ENCODE measurements around the gene CSF3R. TPM values are rescaled to one million over a fixed set of nuclear protein-coding genes. Genes with fewer than 3 reads are reported as not detected.

CSF3R gene
- total RNA-seq, 3 donors from 2014 or later (not counting 1 experiment from before 2014, with no cell fraction given) = 5.7 to 74.9 (median 11.7) TPM

GRCh38 chr1:36469163-36469562 lies 13.6 kb downstream of the CSF3R start:
- H3K4me3 Mint-ChIP-seq = no peak overlapping the region
- no peak overlapping the region for H3K27ac Mint-ChIP-seq
- Histone ChIP-seq H3K27ac (ENCODE audit: low read length) (no peak overlapping the region), H3K4me3 (ENCODE audit: low read length) (no peak overlapping the region), H3K36me3 (ENCODE audit: control insufficient read depth, insufficient read depth, low read length) (no peaks in the 10 kb centered on the region), H3K27me3 (ENCODE audit: control insufficient read depth, insufficient read depth, low read length) (no peaks in the 10 kb centered on the region), H3K4me1 (ENCODE audit: control insufficient read depth, insufficient read depth, low read length) (peaks cover 3% of the 10 kb centered on the region), H3K9me3 (ENCODE audit: control insufficient read depth, insufficient read depth, low read length) (no peaks in the 10 kb centered on the region)
- intact Hi-C loops (cut with micrococcal nuclease) = no loop called here
- DNase-seq = no peak
- ATAC-seq = no peak
- no peak for TF ChIP-seq CTCF (IDR thresholded peaks at IDR 0.05)
- no peaks in the 10 kb centered on the region for H3K9me3 Mint-ChIP-seq
- no peaks in the 10 kb centered on the region for H3K27me3 Mint-ChIP-seq (ENCODE audit: low read depth in 2 of 2)
- 58% methylated on average over 2 of the region's 2 CpGs for WGBS (ENCODE audit: insufficient coverage)
- peaks cover 7% of the 10 kb centered on the region in 2 donors for H3K4me1 Mint-ChIP-seq
- no peaks in the 10 kb centered on the region for H3K36me3 Mint-ChIP-seq

GRCh38 chr1:36467700-36468455 lies 14.8 kb downstream of the CSF3R start:
- H3K27ac ChIP-seq (ENCODE audit: low read length) = no peak overlapping the region
- WGBS (ENCODE audit: insufficient coverage) = 94% methylated on average over 10 of the region's 10 CpGs
- no peaks in the 10 kb centered on the region for H3K27me3 ChIP-seq (ENCODE audit: control insufficient read depth, insufficient read depth, low read length)
- DNase-seq (no peak), ATAC-seq (no peak)
- Mint-ChIP-seq H3K9me3 (no peaks in the 10 kb centered on the region), H3K4me1 (peaks cover 16% of the 10 kb centered on the region in 2 donors), H3K4me3 (no peak overlapping the region), H3K36me3 (no peaks in the 10 kb centered on the region), H3K27me3 (ENCODE audit: low read depth in 2 of 2) (no peaks in the 10 kb centered on the region), H3K27ac (peak overlapping the region in 1 of 2 donors; percentile 47)
- intact Hi-C loops (cut with micrococcal nuclease) = no loop called here
- no peak for TF ChIP-seq CTCF (IDR thresholded peaks at IDR 0.05)
- H3K4me3 ChIP-seq (ENCODE audit: low read length) = no peak overlapping the region
- H3K9me3 ChIP-seq (ENCODE audit: control insufficient read depth, insufficient read depth, low read length) = no peaks in the 10 kb centered on the region
- no peaks in the 10 kb centered on the region for H3K36me3 ChIP-seq (ENCODE audit: control insufficient read depth, insufficient read depth, low read length)
- peaks cover 13% of the 10 kb centered on the region for H3K4me1 ChIP-seq (ENCODE audit: control insufficient read depth, insufficient read depth, low read length)

- 86% methylated on average over 3 of the region's 4 CpGs for WGBS (ENCODE audit: insufficient coverage)
- H3K4me1 ChIP-seq (ENCODE audit: control insufficient read depth, insufficient read depth, low read length) = peaks cover 13% of the 10 kb centered on the region
- H3K9me3 ChIP-seq (ENCODE audit: control insufficient read depth, insufficient read depth, low read length) = no peaks in the 10 kb centered on the region
- Mint-ChIP-seq H3K4me1 (peaks cover 16 to 20% of the 10 kb centered on the region in 2 donors), H3K4me3 (no peak overlapping the region), H3K9me3 (no peaks in the 10 kb centered on the region), H3K36me3 (no peaks in the 10 kb centered on the region), H3K27ac (peak overlapping the region in 1 of 2 donors; percentile 47), H3K27me3 (ENCODE audit: low read depth in 2 of 2) (no peaks in the 10 kb centered on the region)
- intact Hi-C loops (cut with micrococcal nuclease) = no loop called here
- H3K36me3 ChIP-seq (ENCODE audit: control insufficient read depth, insufficient read depth, low read length) = no peaks in the 10 kb centered on the region
- no peak overlapping the region for H3K4me3 ChIP-seq (ENCODE audit: low read length)
- TF ChIP-seq CTCF (IDR thresholded peaks at IDR 0.05) = no peak
- ATAC-seq = no peak
- DNase-seq = no peak
- H3K27me3 ChIP-seq (ENCODE audit: control insufficient read depth, insufficient read depth, low read length) = no peaks in the 10 kb centered on the region
- no peak overlapping the region for H3K27ac ChIP-seq (ENCODE audit: low read length)
Measured at GRCh38 chr1:36467027-36467410, 15.7 kb downstream of the CSF3R start.
